ENCODE data around the gene RNU6-9.

Gene RNU6-9

DNA sequence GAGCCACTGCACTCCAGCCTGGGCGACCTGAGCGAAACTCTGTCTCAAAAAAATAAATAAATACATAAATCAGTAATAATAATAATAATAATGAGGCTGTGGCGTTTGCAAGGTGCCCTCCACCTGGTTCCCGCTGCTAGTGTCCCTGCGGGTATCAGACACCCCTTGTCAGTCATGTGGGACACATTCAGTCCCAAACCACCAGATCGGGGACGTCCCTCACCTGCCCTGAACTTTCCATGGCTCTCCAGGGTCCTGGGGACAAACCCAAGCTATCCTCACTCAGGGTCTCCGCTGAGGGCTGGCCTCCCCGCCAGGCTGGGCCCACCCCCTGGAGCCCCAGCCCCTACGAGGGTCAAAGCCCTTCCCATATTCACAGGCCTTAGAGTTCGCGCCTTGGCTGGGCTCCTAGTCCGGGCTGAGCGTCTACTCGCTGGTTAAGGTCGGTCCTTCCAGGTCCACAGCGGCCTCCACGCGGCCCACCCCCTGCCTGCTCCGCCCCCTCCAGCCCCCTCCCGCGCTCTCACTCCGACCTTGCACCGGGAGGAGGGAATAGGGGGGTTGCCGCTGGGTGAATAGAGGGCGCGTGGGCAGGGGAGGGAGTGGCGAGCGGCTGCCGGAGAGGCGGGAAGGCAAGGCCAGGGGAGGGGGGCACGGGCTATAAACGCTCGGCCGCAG, 23.5 kb downstream of the RNU6-9 start:
- no peak for DNase-seq (ENCODE audit: extremely low read depth in 1 of 2, low read depth in 1 of 2)

DNA sequence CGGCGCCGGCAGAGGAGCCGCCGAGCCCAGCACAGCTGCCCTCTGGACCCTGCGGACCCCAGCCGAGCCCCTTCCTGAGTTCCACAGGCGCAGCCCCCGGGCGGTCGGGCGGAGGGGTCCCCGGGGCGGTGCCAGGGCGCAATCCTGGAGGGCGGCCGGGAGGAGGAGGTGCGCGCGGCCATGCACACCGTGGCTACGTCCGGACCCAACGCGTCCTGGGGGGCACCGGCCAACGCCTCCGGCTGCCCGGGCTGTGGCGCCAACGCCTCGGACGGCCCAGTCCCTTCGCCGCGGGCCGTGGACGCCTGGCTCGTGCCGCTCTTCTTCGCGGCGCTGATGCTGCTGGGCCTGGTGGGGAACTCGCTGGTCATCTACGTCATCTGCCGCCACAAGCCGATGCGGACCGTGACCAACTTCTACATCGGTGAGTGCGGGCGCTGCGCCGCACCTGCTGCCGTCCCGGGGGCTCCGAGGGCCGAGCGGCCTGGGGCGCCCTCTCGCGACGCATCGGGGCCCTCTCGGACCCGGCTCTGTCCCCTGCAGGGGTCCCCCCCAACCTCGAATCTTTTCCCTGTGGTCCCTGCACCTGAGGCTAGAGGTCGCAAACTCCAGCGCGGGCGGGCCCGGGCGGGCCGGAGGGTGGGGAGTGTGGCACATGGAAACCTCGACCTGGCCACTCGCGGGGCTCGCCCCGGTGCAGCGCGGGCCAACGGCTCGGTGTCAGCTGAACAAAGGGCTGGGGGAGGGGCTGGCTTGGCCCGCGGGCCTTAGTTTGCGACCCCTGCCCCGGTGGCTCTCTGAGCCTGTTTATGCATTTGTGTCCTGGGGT, 24.3 kb downstream of the RNU6-9 start, which contains the start of gene KISS1R:
Gene KISS1R, plus strand, starts transcription at position 11 of the 829 bp plus-strand sequence. Its CDS starts 170 bp downstream, at position 181.
- DNase-seq (ENCODE audit: extremely low read depth in 1 of 2, low read depth in 1 of 2) = no peak

DNA sequence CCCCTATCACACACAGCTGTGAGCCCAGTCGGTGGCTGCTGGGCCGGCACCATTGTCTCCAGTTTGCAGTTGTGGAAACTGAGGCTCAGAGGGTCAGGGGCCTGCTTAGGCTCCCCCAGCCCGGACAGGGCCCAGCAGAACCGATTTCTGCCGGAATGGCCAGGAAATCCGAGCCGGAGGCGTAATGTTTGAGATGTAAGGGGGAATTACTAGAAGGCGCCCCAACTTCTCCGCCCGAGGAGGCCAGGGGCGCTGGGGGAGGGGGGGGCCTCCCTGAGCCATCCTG, 24.8 kb downstream of the RNU6-9 start:
- no peak for DNase-seq (ENCODE audit: extremely low read depth in 1 of 2, low read depth in 1 of 2)

DNA sequence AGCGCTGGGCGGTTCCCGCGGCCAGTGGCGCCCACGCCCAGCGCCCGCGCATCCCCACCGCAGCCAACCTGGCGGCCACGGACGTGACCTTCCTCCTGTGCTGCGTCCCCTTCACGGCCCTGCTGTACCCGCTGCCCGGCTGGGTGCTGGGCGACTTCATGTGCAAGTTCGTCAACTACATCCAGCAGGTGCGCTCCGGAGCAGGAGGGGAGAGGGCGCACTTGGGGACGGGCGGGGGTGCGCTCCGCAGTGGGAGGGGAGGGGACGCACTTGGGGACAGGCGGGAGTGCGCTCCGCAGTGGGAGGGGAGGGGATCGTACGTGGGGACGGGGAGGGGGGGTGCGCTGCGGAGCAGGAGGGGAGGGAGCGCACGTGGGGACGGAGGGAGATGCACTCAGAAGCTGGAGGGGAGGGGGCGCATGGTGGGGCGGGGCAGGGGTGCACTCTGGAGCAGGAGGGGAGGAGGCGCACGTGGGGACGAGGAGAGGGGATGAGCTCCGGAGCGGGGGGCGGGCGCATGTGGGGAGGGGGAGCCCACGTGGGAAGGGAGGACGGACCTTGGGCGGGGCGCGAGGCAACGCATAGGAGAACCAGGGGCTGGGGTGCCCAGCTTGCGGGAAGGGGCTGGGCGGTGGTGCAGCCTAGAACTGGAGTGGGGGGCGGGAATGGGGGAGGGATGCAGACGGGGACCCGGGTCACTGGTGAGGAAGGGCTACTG, 25.4 kb downstream of the RNU6-9 start:
- no peak for DNase-seq (ENCODE audit: extremely low read depth in 1 of 2, low read depth in 1 of 2)

DNA sequence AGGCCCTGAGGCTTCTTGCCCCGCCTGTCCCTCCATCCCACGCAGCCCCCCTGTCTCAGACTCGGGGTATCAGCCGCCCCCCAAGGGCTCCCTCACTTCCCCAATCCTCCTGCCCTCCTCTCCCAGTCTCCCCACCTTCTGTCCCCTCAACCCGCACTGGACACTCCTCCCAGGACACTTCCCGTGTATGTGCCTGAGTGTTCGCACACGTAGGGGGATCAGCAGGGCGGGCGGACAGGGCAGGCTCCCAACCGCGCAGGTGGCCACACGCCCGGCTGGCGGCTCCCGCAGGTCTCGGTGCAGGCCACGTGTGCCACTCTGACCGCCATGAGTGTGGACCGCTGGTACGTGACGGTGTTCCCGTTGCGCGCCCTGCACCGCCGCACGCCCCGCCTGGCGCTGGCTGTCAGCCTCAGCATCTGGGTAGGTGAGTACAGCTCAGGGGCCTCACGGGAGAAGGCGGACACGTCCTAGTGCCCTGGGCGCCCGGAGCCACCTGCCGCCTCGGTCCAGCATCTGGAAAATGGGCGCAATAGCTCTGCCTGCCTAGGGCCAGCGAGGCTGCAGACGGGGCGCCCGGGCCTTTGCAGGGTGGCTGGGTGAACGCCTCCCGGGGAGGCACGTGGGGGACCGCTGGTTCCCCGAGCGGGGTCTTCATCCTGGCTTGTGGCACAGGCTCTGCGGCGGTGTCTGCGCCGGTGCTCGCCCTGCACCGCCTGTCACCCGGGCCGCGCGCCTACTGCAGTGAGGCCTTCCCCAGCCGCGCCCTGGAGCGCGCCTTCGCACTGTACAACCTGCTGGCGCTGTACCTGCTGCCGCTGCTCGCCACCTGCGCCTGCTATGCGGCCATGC, 26.1 kb downstream of the RNU6-9 start:
- no peak for DNase-seq (ENCODE audit: extremely low read depth in 1 of 2, low read depth in 1 of 2)

DNA sequence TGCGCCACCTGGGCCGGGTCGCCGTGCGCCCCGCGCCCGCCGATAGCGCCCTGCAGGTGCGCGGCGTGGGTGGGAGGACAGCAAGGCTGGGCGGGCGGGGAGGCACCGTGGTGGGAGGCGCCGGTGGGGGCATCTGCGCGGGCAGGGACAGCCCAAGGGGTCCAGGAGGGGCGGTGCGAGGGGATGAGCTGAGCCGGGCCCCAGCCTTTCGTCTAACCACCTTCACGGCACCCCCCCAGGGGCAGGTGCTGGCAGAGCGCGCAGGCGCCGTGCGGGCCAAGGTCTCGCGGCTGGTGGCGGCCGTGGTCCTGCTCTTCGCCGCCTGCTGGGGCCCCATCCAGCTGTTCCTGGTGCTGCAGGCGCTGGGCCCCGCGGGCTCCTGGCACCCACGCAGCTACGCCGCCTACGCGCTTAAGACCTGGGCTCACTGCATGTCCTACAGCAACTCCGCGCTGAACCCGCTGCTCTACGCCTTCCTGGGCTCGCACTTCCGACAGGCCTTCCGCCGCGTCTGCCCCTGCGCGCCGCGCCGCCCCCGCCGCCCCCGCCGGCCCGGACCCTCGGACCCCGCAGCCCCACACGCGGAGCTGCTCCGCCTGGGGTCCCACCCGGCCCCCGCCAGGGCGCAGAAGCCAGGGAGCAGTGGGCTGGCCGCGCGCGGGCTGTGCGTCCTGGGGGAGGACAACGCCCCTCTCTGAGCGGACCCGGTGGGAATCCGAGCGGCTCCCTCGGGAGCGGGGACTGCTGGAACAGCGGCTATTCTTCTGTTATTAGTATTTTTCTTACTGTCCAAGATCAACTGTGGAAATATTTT, 27.0 kb downstream of the RNU6-9 start:
- peak in 1 of 2 donors; percentile 45 for DNase-seq (ENCODE audit: extremely low read depth in 1 of 2, low read depth in 1 of 2)

DNA sequence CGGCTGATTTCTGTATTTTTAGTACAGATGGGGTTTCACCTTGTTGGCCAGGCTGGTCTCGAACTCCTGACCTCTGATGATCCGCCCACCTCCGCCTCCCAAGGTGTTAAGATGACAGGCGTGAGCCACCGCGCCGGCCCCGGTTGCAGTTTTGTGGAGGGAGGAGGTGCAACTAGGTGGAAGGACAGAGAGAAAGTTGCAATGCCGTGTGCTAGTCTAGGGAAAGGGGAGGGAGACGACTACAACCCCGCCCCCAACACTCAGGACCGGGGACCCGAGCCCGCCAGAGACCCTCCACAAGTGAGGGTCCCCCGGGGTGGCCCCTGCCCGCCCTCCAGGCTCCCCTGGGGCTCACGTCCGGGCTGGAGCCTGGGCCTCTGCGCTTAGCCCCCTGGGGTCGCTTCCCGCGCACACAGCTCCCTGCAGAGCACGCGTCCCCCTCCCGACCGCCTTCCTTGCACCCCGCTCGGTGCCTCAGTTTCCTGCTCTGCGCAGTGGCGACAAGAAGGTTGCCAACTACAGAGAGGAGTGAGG, 31.3 kb downstream of the RNU6-9 start:
- no peak for DNase-seq (ENCODE audit: extremely low read depth in 1 of 2, low read depth in 1 of 2)

DNA sequence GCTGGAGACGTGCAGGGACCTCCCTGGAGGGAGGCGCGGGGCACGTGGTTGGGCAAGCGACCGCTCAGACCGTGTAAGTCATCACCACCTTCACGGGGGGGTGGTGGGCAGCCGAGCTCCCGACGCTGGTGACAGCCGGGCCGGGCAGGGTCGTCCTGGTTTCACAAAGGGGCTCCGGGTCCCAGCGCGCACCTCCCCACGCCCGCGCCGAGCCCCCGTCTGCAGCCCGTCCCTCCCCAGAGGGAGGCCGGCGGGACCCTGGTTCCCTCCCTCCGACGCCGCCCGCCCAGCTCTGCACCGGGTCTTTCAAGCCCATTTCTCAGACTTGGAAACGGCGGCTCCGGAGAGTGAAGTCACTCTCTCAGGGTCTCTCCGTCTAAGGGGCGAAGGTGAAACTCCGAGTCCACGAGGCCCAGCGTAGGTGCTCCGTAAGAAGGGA, 31.8 kb downstream of the RNU6-9 start:
- DNase-seq (ENCODE audit: extremely low read depth in 1 of 2, low read depth in 1 of 2) = peak in 1 of 2 donors; percentile 66

DNA sequence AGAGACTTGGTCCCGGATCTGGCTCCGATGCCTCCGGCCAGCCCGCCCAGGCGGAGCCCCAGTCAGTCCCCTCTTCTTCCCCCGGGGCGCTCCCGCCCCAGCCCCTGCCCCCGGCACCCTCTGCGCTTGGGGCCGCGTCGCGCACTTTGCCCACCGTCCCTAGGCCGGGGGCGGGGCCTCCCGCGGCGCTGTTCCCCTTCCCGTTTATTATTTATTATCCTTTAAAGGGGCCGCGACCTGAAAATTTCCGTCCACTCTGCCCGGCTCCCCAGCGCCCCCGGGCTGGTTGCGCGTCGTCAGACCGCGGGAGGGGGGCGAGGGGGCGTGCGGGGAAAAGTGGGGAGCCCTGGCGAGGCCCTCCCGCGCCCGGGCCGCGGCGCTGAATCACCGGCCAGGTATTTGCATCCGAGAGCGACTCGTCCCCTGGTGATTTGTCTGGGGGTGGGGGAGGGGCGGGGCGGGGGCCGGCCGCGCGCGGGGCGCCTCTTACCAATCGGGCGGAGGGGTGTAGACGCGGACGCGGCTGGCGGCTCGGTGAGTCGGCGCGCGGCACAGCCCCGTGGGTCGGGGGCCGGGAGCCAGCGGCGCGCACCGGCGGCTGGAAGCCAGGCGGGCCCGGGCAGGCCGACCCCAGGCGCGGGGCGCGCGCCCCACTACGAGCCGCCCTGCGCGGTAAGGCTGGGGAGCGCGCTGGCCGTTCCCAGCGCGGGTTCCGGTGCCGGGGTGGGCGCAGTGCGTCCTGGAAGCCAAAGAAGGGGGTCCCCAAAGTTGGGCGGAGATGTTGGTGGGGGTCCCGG, 32.4 kb downstream of the RNU6-9 start, which contains the start of gene ARID3A:
Gene ARID3A, plus strand, starts transcription at position 510 of the 797 bp plus-strand sequence. CDS start 3,494 bp downstream, outside the sequence.
- DNase-seq (ENCODE audit: extremely low read depth in 1 of 2, low read depth in 1 of 2) = no peak

DNA sequence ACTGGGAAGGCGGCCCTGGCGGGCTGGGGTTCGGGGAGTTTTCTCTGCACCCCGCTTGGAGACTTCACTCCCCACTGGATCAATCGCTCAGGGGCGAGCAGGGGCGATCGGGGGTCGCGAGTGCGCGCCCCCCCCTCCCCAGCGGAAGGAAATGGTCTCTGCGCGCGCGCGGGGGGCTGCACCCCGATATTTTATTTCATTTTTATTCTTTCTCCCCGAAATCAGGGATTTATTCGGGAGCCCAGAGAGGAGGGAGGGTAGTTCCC, 33.0 kb downstream of the RNU6-9 start:
- DNase-seq (ENCODE audit: extremely low read depth in 1 of 2, low read depth in 1 of 2) = no peak

DNA sequence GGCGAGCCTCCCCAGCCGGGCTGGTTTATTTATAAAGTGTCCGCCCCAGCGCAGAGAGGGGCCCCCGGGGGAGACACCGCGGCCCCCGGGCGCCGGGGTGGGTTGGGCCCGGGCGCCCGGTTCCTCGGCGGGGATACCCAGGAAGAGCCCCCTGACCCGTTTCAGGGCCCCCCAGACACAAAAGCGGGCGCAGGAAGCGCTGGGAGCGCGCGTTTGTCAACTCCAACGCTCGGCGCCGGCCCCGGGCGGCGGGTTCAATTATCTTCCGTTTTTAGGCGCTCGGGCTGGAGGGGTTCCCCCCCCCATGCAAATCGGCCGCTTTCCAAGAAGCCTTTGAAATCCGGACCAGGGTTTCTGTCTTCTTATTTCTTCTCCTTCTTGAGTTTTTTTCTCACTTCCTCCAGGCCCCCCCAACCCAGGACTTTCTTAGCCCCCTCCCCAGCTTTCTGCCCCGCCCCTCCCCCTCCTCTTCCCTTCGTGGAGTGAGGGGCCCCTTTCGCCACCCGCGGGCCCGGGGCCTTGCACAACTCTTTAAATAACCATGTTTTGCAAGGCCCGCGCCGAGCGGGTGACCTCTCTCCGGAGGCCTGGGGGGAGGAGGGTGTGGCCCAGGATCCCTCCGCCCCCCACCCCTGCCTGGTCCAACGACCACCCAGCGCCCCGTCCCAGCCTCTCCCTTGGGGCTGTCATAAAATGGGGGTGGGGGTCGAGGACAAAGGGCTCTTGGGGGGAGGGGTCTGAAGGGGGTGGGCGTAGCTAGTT, 33.5 kb downstream of the RNU6-9 start:
- no peak for DNase-seq (ENCODE audit: extremely low read depth in 1 of 2, low read depth in 1 of 2)

DNA sequence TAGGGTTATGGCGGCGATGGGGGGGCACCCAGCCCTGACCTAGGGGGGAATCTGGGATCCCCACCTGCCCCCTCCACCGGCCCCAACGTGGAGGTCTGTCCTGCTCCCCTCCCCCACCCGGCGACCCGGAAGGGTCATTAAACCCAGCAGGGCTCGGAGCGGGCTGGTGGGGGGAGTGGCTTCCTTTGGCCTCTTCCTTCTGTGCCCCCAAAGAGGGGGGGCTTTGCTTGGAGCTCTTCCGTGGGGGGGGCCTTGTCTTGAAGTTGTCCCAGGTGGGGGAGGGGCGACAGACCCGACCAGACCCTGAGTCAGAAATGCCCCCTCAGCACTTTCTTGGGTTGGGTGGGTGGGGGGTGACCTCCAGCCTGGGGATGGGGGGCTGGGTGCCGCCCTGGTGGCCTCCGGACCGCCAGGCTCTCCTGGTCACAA, 34.1 kb downstream of the RNU6-9 start:
- DNase-seq (ENCODE audit: extremely low read depth in 1 of 2, low read depth in 1 of 2) = no peak

DNA sequence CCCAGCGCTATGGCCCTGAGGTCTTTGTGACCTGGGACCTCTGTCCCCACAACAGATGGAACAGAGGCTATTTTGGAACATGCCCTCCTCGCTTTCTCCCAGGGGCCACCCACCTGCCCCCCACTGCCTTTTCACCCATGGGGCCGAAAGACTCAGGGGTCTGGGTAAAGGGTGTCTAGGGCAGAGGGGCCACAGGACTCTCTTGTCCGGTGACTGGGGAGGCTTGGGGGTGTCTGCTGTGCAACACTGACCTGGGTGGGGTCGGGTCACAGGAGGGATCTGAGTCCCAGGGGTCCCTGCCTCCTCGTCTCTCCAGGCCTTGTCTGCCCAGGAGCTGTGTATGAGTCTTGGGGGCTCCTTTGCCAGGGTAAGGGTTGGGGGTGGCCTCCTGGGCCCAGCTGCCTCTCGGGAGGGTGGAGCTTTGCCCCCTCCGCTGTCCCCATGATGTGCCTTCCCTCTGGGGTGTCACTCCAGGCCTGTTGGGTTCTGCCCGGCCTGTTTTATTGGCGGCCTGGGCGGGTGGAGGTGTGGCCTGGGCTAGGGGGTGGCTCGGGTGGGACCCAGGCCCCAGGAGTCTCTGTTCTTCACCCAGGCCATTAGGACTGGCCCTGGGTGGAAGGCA, 34.6 kb downstream of the RNU6-9 start:
- DNase-seq (ENCODE audit: extremely low read depth in 1 of 2, low read depth in 1 of 2) = no peak

DNA sequence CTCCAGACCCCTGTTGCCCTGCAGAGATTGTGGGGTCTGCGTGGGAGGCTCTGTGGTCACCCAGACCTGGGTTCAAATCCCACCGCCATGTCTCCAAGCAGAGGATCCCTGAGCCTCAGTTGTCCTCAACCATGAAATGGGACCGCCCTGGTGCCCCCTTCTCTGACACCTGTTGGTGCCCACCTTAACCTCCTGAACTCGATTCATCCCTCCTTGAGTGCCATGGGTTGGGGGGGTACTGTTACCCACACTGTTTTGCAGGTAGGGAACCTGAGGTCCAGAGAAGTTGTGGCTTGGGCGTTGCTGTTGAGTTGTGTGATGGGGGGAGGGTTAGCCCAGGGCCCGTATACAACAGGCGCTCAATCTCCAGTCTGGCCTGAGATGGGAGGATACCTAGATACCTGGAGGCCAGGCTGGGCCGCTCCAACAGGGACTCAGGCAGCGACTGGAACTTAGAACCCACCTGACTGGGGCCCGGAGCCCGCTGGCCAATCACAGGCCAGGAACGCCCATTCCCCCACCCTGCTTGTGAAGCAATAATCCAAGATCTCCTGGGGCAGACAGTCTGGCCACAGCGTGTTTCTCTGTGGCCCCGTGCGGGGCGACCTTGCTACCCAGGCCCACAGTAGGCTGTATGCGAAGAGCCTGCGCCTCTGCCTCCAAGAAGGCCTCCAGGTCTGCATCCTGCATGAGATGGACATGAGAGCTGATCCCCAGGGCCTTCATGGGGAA, 35.4 kb downstream of the RNU6-9 start:
- DNase-seq (ENCODE audit: extremely low read depth in 1 of 2, low read depth in 1 of 2) = no peak

DNA sequence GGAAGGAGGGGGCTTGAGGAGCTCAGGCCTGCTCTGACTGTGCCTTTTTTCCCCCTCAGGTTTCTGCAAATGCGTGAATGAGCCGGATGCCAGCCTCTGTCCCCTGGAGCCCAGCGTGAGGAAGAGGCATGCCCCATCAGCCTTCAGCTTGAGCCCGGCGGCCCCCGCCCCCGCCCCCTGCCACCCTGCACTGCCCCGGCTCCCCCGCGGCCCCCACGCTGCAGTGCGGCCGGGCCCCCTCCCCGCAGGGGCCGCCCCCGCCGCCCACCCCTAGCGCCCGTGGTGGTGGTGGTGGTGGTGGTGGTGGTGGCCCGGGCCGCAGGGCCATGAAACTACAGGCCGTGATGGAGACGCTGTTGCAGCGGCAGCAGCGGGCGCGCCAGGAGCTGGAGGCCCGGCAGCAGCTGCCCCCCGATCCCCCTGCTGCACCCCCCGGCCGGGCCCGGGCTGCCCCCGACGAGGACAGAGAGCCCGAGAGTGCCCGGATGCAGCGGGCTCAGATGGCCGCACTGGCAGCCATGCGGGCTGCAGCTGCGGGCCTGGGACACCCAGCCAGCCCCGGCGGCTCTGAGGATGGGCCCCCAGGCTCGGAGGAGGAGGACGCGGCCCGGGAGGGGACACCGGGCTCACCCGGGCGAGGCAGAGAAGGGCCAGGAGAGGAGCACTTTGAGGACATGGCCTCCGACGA, 36.1 kb downstream of the RNU6-9 start:
- DNase-seq (ENCODE audit: extremely low read depth in 1 of 2, low read depth in 1 of 2) = no peak

DNA sequence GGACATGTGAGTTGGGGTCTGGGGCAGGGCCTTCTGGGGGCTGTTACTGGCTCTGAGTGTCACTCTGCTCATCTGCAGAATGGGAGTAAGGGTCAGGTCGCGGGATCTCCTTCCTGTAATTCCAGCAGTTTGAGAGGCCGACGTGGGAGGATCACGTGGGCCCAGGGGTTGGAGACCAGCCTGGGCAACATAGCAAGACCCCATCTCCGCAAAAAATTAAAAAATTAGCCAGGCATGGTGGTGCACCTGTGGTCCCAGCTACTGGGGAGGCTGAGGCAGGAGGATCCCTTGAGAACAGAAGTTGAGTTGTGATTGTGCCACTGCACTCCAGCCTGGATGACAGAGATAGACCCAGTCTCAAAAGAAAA, 36.6 kb downstream of the RNU6-9 start:
- DNase-seq (ENCODE audit: extremely low read depth in 1 of 2, low read depth in 1 of 2) = no peak

All from stimulated activated CD8-positive, alpha-beta memory T cell treated with anti-CD3 and anti-CD28 coated beads, Interleukin-7, amount 100 ng/mL, for 48 hours (primary cell).